ENCODE data around the gene ADGRG6.

ADGRG6 gene

GRCh38 chr6:142292166-142292924, 9.5 kb upstream of the ADGRG6 start:
- no peak for DNase-seq

- DNase-seq, result no peak
Observed at GRCh38 chr6:142293121-142293520, 8.7 kb upstream of the ADGRG6 start.

- DNase-seq, result no peak
Observed at GRCh38 chr6:142294679-142295078, 7.1 kb upstream of the ADGRG6 start.

DNA sequence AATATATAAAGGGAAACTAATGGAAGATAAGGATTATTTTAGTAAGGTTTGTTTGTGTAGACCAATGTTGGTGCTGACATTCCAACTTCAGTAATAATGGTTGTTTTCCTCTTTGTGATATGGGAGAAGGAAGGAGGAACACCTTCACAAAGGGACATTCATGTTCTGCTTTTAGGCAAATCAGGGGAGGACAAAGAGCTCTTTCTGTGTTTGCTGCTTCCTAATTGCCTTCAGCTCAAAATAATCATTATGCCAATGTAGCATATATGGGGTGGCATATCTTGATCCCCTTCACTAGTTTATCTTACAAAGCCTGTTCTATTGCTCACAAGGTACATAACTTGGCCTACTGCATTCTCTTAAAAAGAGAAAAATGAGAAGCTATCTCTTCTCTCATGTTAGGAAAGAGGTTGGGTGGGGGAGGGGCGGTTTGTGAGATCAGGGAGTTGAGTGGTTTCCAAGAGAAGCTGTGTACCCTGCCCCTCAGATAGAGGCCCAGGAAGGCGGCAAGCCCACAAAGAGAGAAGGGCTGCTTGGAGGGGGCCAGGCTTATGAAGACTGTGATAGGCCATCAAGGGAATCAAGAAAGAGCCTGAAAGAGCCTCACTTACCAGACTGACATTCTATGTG, 4.7 kb upstream of the ADGRG6 start:
- no peak for DNase-seq

- DNase-seq, result no peak
Observed at GRCh38 chr6:142297605-142297995, 4.2 kb upstream of the ADGRG6 start.

- no peak for DNase-seq
Observed at GRCh38 chr6:142297996-142298753, 3.6 kb upstream of the ADGRG6 start.

- no peak for DNase-seq
Observed at GRCh38 chr6:142300302-142300701, 1.5 kb upstream of the ADGRG6 start.

GRCh38 chr6:142300758-142301650, 803 bp upstream of the ADGRG6 start:
- peak; percentile 57 for DNase-seq

- peak; percentile 58 for DNase-seq
Observed at GRCh38 chr6:142302421-142303175, 791 bp downstream of the ADGRG6 start.

GRCh38 chr6:142303176-142303533, 1.3 kb downstream of the ADGRG6 start:
- DNase-seq, result no peak

GRCh38 chr6:142304241-142304640, 2.4 kb downstream of the ADGRG6 start:
- no peak for DNase-seq

GRCh38 chr6:142306736-142307135, 4.9 kb downstream of the ADGRG6 start:
- DNase-seq, result no peak

- no peak for DNase-seq
Observed at GRCh38 chr6:142307963-142308748, 6.3 kb downstream of the ADGRG6 start.

GRCh38 chr6:142309426-142309825, 7.6 kb downstream of the ADGRG6 start:
- DNase-seq, result no peak

DNA sequence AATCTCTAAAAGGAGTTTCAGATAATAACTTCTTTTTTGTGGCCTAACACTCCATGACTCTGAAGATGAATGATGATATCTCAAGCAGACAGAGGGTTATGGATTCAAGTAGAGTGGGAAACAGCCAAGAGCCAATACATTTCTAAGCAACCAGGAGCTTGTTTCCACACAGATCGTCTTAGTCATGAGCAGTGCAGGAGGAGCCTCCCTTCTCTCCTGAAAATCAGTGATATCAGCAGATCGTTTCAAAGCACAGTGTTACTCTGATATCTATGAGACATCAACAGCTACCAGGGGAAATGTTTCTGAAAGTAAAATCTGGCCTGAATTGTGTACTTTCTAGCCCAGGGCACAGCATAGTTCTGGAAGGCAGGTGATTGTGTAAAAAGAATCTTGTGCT, 11.5 kb downstream of the ADGRG6 start:
- no peak for DNase-seq

DNA sequence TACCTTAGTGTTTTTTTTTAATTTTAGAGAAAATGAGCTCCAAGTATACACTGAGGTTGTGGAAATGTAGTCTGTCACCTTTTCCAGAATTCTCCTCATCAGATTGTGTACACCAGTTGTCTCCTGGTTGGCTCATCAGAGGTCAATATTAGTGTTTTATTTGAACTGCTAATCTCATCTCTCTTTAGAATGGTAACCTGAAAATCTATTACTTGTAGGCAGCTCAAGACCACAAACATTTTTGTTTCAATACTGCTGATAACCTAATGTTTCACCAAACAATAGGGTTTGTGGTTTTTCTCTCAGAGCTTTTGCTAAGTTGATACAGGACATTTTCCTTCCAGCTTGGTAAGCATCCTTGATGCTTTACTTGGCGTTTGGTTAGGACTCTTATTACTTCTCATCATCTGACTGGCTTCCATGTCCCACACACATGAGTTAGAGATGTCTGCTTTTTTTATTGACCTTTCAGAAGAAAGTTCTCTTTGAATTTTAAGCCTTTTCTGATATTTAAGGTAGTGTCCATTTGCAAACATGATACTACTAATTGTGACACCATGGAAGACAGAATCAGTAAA, 15.1 kb downstream of the ADGRG6 start:
- DNase-seq, result no peak

DNA sequence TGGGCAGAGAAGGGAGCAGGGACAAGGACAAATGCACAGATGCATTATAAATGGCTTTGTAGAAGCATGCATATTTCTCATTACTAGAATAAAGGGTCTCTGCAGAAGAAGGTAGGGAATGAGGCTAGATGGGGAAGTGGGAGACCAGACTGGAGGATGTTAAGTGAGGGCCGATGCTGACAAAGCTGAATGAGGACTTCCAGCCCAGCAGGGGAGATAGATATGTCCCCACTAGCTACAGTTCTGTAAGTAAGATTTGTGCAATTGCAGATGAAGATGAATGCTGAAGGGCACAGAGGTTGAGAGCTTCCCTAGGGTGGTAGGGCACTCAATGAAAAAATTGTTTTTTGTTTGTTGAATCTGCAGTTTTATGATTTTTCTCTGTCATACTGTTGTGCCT, 16.9 kb downstream of the ADGRG6 start:
- DNase-seq, result peak; percentile 27

DNA sequence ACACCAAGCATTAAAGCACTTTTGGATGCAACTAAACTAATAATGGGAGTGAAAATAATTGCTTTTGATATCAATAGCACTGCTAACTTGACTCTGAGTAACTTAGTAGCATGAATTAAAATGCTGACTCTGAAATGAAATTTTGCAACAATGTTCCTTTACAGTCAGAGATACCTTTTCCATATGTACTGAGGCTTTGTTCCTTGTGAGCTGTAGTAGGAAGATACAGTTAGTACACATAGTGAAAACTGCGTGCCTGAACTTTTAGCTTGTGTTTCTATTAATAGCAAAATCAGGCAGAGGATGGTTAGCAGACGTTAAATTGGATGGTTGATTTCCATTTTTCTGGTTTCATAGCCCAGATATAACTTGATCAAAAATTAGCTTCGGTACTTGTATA, 18.6 kb downstream of the ADGRG6 start:
- DNase-seq, result no peak

DNA sequence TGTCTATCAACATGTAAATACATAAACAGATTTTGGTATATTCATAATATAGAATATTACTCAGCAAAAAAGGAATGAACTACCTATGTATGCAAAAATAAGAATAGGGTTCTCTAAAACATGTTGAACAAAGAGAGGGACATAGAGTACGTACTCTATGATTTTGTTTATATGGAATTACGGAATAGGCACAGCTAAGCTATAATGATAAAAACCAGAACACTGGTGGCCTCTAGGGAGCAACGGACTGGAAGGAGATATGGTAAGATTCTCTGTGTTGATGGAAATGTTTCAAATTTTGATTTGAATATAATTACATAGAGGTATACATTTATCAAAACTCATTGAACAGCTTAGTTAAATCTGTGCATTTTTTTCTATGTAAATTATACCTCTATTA, 19.6 kb downstream of the ADGRG6 start:
- no peak for DNase-seq

DNA sequence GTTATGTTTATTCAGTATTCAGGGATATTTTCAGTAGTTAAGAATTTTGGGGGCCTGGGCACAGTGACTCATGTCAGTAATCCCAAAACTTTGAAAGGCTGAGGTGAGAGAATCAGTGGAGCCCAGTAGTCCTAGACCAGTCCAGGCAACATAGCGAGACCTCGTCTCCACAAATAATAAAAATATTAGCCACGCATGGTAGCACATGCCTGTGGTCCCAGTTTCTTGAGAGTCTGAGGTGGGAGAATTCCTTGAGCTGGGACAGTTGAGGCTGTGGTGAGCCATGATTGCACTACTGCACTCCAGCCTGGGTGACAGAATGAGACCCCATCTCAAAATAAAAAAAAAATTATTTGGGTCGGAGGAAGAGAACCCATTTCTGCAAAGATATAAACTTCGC, 20.3 kb downstream of the ADGRG6 start:
- DNase-seq, result no peak

Measured in eye (tissue), 1 donor.